ENCODE results near the gene STIL.

Gene STIL

DNA sequence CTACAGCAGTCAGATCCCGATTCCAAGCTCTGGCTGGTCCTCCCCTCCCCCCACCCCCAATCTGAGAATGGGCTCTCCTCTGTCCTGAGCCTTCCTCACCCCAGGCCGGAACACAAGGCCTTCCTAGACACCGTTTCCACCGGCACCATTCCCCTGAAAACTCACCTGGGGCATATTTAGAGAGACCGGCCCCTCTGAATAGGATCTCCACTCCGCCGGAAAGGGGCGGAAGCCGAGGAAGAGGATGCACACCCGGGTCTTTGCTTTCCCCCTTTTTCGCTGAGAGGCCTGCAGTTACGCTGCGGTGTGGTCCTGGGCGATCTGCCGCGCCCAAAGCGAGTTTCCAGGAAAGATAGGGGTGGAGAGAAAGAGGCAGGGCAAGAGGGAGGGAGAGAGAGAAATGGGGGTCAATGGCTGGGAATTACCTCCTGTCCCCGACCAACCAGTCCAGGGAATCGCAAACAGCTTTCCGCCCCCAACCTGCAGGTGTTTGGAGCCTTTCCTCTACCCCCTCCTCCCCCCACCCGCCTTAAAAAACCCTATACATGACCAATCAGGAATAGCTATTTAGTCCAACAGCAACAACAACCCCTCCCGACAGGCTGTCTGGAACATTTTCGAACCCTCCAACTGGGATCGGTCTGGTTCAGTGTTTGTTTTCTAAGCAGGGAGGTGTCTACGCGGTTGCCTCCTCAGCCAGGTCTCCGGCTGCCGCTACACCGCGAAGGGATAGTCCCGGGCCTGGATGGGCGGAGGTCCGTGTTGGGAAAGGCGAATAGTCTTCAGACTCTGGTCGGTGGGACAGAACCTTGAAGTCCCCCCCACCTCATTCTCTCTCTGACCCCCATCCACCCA lies 84.7 kb downstream of the STIL start:
- H3K4me3 ChIP-seq (replicated peaks; ENCODE audit: low read depth, low read length): no peak overlapping the region
- DNase-seq (ENCODE audit: extremely low read depth, low read depth): no peak
- TF ChIP-seq, protein P1, sequence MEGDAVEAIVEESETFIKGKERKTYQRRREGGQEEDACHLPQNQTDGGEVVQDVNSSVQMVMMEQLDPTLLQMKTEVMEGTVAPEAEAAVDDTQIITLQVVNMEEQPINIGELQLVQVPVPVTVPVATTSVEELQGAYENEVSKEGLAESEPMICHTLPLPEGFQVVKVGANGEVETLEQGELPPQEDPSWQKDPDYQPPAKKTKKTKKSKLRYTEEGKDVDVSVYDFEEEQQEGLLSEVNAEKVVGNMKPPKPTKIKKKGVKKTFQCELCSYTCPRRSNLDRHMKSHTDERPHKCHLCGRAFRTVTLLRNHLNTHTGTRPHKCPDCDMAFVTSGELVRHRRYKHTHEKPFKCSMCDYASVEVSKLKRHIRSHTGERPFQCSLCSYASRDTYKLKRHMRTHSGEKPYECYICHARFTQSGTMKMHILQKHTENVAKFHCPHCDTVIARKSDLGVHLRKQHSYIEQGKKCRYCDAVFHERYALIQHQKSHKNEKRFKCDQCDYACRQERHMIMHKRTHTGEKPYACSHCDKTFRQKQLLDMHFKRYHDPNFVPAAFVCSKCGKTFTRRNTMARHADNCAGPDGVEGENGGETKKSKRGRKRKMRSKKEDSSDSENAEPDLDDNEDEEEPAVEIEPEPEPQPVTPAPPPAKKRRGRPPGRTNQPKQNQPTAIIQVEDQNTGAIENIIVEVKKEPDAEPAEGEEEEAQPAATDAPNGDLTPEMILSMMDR (IDR thresholded peaks at IDR 0.05; ENCODE audit: low read depth, low read length, missing control alignments): no peak

DNA sequence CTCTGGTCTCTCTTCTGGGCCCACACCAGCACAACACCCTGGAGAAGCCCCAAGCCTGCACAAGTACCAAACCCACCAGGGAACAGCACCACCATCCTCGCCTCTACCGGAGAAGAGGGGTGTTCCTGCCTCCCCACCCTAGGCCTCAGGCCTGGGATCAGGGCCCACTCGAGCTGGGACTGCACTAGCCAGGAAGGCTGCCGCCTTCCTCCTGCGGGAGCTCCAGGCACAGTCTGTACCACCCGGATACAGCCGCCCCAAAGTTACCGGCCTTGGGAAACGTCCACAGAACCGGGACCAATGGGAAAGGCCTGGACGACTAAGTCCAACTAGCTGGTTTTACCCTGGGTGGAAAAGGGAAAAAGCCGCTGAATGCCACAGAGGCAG lies 85.3 kb downstream of the STIL start:
- DNase-seq (ENCODE audit: extremely low read depth, low read depth): no peak
- H3K4me3 ChIP-seq (replicated peaks; ENCODE audit: low read depth, low read length): no peak overlapping the region
- TF ChIP-seq, protein P1 (IDR thresholded peaks at IDR 0.05; ENCODE audit: low read depth, low read length, missing control alignments): no peak

DNA sequence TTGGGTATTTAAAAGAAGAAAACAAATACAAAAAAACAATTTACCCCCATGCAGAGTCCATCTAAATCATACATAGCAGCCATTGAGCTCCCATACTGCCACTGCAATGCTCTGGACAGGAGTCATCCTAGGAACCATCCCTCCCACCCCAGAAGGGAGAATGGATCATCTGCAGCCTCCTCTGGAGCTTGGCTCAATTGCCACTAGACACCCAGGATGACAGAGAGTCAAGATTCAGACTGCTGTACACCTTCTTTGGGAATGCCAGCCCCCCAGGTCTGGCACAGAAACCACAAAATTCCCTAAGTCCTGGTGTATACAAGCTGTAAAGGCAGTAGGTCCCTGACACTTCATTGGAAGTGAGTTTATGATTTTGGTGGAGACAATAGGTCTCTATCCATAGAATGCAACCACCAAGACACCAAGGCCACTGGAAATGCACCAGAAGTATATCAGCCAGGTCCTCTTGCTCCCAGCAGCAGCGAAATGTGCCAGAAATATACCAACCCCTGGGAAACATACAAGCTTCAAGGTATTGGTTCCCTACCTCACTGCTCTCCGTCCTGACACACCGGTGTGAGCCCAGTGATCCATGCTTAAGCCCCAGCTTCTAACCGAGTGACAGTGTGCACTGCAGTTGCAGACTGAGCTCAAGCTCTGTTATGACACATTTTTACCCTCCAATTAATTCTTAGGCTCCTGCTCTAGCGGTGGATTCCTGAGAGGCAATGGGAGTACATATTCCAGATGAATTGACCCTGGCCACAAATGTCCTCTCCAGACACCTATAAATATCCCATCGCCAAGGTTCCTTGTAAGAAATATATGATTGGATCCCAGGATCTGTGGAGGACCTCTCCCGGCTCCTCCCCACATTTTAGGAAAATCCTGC lies 86.4 kb downstream of the STIL start:
- no peak overlapping the region for H3K4me3 ChIP-seq (replicated peaks; ENCODE audit: low read depth, low read length)
- TF ChIP-seq, protein P1 (IDR thresholded peaks at IDR 0.05; ENCODE audit: low read depth, low read length, missing control alignments): no peak

DNA sequence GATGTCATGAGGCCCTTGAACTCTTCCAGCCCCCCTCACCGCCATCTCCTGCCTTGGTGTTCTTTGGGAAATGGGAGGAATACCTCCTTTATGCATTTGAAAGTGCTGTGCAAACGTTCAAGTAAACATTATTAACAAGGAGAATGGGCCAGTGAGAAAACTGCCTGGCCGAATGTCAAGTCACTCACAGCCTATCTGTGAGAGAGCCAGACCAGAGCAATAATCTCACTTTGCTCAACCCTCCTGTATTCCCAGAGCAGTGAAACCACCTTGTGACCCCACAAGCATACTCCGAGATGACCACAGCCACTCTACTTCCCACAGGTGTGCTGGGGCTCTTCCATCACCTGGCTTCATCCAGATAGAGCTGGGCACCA lies 87.1 kb downstream of the STIL start:
- TF ChIP-seq, protein P1 (IDR thresholded peaks at IDR 0.05; ENCODE audit: low read depth, low read length, missing control alignments): no peak
- DNase-seq (ENCODE audit: extremely low read depth, low read depth): no peak
- H3K4me3 ChIP-seq (replicated peaks; ENCODE audit: low read depth, low read length): no peak overlapping the region

More for the DNA sequence above, 86.4 kb downstream of the STIL start:
- DNase-seq (ENCODE audit: extremely low read depth, low read depth): no peak

DNA sequence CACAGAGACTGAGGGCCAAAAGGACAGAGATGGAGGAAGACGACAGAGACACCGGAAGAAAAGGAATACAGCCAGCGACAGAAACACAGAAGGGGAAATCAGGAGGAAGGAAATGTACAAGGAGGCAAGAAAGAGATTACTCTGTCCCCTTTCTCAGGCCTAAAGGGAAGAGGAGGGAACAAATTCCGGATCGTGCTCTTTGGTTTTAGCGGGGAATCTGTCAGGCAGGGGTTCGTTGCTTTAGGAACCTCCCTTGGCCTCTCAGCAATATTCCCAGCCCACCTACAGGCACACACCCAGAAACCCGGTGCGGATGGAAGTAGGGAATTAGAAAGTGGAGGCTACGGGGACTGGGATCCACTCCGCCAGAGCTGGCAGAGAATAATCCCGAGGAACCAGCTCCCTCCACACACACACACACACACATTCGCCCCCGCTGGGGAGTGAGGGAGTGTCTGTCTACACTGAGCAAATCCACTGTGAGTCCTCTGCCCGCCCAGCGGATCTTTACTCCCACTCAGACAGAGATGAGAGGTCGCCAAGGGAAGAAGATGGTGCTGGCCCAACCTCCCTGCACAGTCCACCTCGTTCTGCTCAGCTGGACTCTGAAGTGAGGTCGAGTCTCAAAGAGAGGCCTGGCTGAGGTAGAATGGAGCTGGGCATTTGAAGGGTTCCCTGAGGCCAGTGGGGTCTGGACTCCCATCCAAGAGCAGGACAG lies 87.7 kb downstream of the STIL start:
- DNase-seq (ENCODE audit: extremely low read depth, low read depth): no peak
- TF ChIP-seq, protein P1 (IDR thresholded peaks at IDR 0.05; ENCODE audit: low read depth, low read length, missing control alignments): no peak
- H3K4me3 ChIP-seq (replicated peaks; ENCODE audit: low read depth, low read length): no peak overlapping the region

DNA sequence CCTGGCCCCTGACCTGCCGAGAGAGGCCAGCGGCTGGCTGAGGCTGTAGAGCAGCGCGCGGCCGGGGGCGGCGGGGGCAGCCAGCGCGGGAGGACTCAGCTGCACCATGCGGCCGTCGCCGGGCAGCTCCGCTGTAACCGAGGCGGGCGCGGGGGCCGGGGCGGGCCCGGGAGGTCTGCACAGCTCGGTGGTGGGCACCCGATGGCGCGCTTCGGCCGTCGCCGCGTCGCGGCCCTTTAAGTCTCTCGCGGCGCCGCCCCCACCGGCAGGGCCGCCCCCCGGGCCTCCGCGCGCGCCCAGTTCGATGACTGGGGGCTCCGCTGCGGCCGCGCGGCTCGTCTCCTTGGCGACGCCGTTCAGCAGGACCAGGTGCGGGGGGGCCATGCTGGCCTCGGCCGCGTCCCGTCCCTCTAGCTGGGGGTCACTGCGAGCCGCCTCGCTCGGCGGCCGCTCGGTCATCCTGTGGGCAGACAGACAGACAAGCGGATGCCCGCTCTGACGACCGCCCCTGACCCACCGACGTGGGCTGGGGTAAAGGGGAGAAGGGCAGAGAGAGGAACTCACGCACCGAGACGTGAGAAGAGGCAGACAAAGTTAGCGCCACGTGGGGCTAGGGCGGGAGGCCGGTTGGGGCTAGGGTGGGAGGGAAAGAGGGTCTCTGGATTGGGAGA lies 88.4 kb downstream of the STIL start:
- TF ChIP-seq, protein P1 (IDR thresholded peaks at IDR 0.05; ENCODE audit: low read depth, low read length, missing control alignments): no peak
- no peak overlapping the region for H3K4me3 ChIP-seq (replicated peaks; ENCODE audit: low read depth, low read length)
- no peak for DNase-seq (ENCODE audit: extremely low read depth, low read depth)

Measured in HFF-Myc (cell line).